Measurements from ENCODE around the gene IQUB.

The IQUB gene

GRCh38 chr7:123538189-123538714 lies 3.9 kb upstream of the IQUB start:
- Histone ChIP-seq H3K27me3 (ENCODE audit: low read length) (no peaks in the 10 kb centered on the region), H3K27ac (ENCODE audit: low read depth, low read length) (no peak overlapping the region), H3K9ac (ENCODE audit: low read length) (no peak overlapping the region), H3K4me2 (ENCODE audit: low read depth, low read length, poor library complexity, severe bottlenecking) (no peak overlapping the region), H2AFZ (ENCODE audit: low read depth, low read length, severe bottlenecking) (no peak overlapping the region), H3K4me3 (ENCODE audit: insufficient read depth, low read length, poor library complexity, severe bottlenecking) (no peak overlapping the region), H3K9me2 (replicated peaks; ENCODE audit: insufficient read depth, low read length) (no peaks in the 10 kb centered on the region), H4K20me1 (ENCODE audit: low read depth, low read length) (no peaks in the 10 kb centered on the region), H3K79me2 (ENCODE audit: insufficient read depth, low read length) (no peaks in the 10 kb centered on the region), H3K36me3 (ENCODE audit: low read length) (no peaks in the 10 kb centered on the region), H3K9me3 (ENCODE audit: insufficient read depth, low read length) (no peaks in the 10 kb centered on the region), H3F3A (ENCODE audit: insufficient read depth) (peaks cover 22% of the 10 kb centered on the region)
- TF ChIP-seq EZH2phosphoT487 (conservative IDR thresholded peaks at IDR 0.05; ENCODE audit: low read length): no peak
- no peak for TF ChIP-seq CTCF (IDR thresholded peaks at IDR 0.05; ENCODE audit: insufficient read depth, low read length, poor library complexity, severe bottlenecking)

- H3K4me3 ChIP-seq (ENCODE audit: insufficient read depth, low read length, poor library complexity, severe bottlenecking): no peak overlapping the region
- no peak overlapping the region for H2AFZ ChIP-seq (ENCODE audit: low read depth, low read length, severe bottlenecking)
- peaks cover 22% of the 10 kb centered on the region for H3F3A ChIP-seq (ENCODE audit: insufficient read depth)
- H3K79me2 ChIP-seq (ENCODE audit: insufficient read depth, low read length): no peaks in the 10 kb centered on the region
- TF ChIP-seq EZH2phosphoT487 (conservative IDR thresholded peaks at IDR 0.05; ENCODE audit: low read length) (no peak), CTCF (IDR thresholded peaks at IDR 0.05; ENCODE audit: insufficient read depth, low read length, poor library complexity, severe bottlenecking) (peak; percentile 31)
- no peaks in the 10 kb centered on the region for H3K36me3 ChIP-seq (ENCODE audit: low read length)
- H3K27me3 ChIP-seq (ENCODE audit: low read length): no peaks in the 10 kb centered on the region
- H3K27ac ChIP-seq (ENCODE audit: low read depth, low read length): no peak overlapping the region
- no peak overlapping the region for H3K4me2 ChIP-seq (ENCODE audit: low read depth, low read length, poor library complexity, severe bottlenecking)
- H4K20me1 ChIP-seq (ENCODE audit: low read depth, low read length): no peaks in the 10 kb centered on the region
- no peaks in the 10 kb centered on the region for H3K9me3 ChIP-seq (ENCODE audit: insufficient read depth, low read length)
- H3K9me2 ChIP-seq (replicated peaks; ENCODE audit: insufficient read depth, low read length): no peaks in the 10 kb centered on the region
- no peak overlapping the region for H3K9ac ChIP-seq (ENCODE audit: low read length)
These were observed 2.7 kb upstream of the IQUB start for GRCh38 chr7:123537026-123537642.

DNA sequence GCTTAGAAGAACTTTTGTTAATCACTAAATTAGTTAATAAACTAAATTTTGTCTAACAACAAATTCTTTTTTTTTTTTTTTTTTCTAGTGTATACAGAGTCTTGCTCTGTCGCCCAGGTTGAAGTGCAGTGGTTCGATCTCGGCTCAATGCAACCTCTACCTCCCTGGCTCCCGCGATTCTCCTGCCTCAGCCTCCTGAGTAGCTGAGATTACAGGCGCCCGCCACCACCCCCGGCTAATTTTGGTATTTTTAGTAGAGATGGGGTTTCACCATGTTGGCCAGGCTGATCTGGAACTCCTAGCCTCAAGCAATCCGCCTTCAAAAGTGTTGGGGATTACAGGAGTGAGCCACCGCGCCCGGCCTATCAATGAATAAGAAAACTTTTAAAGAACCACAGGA lies 1.1 kb upstream of the IQUB start:
- no peaks in the 10 kb centered on the region for H3K9me2 ChIP-seq (replicated peaks; ENCODE audit: insufficient read depth, low read length)
- peak overlapping the region; percentile 50 for H3K9ac ChIP-seq (ENCODE audit: low read length)
- no peak overlapping the region for H3K27ac ChIP-seq (ENCODE audit: low read depth, low read length)
- H3K79me2 ChIP-seq (ENCODE audit: insufficient read depth, low read length): no peaks in the 10 kb centered on the region
- H3K4me3 ChIP-seq (ENCODE audit: insufficient read depth, low read length, poor library complexity, severe bottlenecking): peak overlapping the region; percentile 99
- no peaks in the 10 kb centered on the region for H4K20me1 ChIP-seq (ENCODE audit: low read depth, low read length)
- H3K4me2 ChIP-seq (ENCODE audit: low read depth, low read length, poor library complexity, severe bottlenecking): peak overlapping the region; percentile 88
- H3F3A ChIP-seq (ENCODE audit: insufficient read depth): peaks cover 22% of the 10 kb centered on the region
- H3K27me3 ChIP-seq (ENCODE audit: low read length): no peaks in the 10 kb centered on the region
- TF ChIP-seq CTCF (IDR thresholded peaks at IDR 0.05; ENCODE audit: insufficient read depth, low read length, poor library complexity, severe bottlenecking) (no peak), EZH2phosphoT487 (conservative IDR thresholded peaks at IDR 0.05; ENCODE audit: low read length) (no peak)
- H3K9me3 ChIP-seq (ENCODE audit: insufficient read depth, low read length): no peaks in the 10 kb centered on the region
- H3K36me3 ChIP-seq (ENCODE audit: low read length): no peaks in the 10 kb centered on the region
- peak overlapping the region; percentile 98 for H2AFZ ChIP-seq (ENCODE audit: low read depth, low read length, severe bottlenecking)

Measured in SU-DHL-6 (cell line).